Endometrial microvascular endothelial cells (primary cell): ENCODE measurements around the gene CDH2. TPM values are rescaled to one million over a fixed set of nuclear protein-coding genes. Genes with fewer than 3 reads are reported as not detected.

Source experiments
- in situ Hi-C: cut with HindIII; loops from 2 replicates; pipeline ENCODE4 v1.10.0; 2017; ENCODE audit warnings: low sequenced_read_pairs, low pct_unique_long_range_greater_than_20kb; ENCODE audit errors: inconsistent ontology term
- total RNA-seq: library from RNA; depleted of rRNA; stranded (reverse); fragments of >200 nt; gene quantifications from one replicate; pipeline ENCODE4 v1.2.3, GENCODE V29; 2015; ENCODE audit errors: inconsistent ontology term

Gene CDH2
- total RNA-seq, 1 donor from 2014 or later: 77.4 TPM

DNA sequence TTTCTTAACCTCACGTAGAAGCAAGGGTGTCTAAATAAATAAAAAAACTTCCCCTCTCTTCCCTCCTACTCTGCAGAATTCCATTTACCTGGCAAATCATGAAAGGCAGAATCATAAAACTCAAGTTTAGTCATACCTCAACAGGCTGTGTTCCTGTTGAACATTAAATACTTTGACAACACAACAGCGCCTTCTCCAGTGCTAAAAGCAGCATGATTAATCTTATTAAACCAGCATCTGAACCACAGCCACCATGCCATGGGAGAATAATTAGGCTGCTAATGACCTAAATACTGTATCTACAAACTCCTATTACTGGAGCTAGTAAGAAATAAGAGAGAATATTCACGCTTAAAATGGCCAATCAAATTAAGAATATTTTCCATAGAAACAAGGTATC is 68.1 kb downstream of the CDH2 start:
- in situ Hi-C loops: no loop called here

DNA sequence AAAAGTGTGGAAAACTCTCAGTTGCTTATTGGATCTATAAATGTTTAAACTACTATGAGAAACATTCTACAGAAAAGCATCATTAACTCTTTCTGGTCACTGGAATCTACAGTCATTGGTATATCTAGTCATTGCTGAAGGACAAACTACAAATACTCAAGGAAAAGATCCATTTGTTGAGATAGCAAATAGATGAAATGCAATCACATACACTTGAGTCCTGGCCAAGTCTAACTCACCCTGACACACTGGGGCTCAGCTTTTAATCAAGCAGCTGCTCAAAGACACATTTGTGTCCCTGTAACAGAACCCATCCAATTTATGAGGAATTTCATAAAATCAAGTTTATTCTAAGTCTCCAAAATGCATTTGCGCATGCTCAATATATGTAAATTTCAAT is 68.7 kb downstream of the CDH2 start:
- in situ Hi-C loops: no loop called here

DNA sequence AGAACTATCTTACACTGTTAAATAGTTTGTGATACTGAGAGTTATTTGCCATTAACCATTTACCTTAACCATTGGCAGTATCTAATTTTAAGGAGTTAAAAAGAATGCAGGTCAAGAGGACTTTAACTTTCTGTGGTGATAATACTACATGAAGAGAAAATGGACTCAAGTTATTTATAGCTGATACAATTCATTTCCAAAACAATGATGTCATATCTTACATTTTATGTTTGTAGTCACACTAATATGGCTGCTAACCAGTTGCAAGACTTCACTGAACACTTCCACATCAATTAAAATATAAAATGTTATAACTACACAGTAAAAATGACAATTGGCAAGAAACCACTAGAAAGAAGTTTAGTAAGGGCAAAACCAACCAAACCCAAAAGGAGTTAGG is 77.7 kb downstream of the CDH2 start:
- in situ Hi-C loops: no loop called here

DNA sequence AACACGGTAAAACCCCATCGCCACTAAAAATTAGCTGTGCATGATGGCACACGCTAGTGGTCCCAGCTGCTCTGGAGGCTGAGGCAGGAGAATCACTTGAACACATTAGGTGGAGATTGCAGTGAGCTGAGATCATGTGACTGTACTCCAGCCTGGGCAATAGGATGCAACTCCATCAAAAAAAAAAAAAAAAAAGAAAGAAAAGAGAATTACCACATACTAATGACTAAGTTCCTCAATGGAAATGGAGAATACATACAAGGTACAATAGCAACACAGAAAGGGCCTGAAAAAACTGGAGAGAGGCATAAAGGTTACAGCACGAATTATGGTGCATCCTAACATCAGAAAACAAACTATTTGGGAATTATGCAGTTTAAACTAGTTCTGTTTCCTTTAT is 81.3 kb downstream of the CDH2 start:
- in situ Hi-C loops: no loop called here

DNA sequence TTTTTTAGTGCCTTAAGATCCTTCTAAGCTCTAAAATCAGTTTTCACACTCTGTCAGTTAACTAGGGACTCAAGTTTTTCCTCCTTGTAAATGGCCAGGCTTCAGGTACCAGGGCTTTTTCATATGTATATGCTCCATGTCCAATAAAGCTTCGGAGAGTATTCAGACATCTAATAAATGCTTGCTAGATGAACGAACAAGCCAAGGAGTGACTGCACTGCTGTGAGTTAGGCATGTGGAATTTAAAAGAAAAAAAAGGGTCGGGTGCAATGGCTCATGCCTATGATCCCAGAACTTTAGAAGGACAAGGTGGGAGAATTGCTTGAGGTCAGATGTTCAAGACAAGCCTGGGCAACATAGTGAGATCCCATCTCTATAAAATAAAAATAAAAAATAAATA is 81.9 kb downstream of the CDH2 start:
- in situ Hi-C loops: no loop called here

DNA sequence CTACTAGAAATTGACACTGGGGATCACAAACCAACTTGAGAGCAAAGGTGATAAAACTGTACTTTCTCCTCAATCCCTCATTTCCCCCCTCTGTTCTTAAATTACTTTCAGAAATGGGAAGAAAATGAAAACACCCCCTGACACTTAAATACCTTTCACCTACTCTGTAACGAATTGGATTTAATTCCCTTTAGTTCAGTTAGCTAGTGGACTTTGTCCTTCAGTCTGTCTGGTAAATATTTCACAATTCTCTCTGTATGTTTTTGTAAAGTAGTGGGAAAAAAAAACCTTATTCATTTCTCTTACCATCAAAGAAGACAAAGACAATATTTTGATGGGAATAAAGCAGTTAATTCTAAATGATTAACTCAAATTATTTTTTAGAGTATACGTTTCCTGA is 85.7 kb downstream of the CDH2 start:
- in situ Hi-C loops: no loop called here

DNA sequence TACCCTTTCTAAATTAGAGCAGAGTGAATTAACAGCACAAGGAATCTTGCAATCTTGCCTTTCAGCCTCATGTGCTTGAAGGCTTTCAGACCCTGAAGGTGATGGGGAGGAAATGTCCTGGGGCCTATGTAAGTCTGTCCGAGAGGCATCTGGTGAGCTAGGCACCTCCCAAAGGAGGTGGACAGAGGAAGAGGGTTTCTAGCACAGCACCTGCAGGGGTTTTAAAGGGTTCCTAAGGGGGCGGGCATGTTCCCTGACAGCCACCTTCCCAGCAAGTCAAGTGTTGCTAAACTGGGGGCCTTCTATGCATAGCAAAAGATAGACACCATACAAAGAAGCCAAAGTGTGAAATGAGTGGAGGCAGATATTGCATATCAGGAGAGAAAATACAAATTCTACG is 88.5 kb downstream of the CDH2 start:
- in situ Hi-C loops: no loop called here

DNA sequence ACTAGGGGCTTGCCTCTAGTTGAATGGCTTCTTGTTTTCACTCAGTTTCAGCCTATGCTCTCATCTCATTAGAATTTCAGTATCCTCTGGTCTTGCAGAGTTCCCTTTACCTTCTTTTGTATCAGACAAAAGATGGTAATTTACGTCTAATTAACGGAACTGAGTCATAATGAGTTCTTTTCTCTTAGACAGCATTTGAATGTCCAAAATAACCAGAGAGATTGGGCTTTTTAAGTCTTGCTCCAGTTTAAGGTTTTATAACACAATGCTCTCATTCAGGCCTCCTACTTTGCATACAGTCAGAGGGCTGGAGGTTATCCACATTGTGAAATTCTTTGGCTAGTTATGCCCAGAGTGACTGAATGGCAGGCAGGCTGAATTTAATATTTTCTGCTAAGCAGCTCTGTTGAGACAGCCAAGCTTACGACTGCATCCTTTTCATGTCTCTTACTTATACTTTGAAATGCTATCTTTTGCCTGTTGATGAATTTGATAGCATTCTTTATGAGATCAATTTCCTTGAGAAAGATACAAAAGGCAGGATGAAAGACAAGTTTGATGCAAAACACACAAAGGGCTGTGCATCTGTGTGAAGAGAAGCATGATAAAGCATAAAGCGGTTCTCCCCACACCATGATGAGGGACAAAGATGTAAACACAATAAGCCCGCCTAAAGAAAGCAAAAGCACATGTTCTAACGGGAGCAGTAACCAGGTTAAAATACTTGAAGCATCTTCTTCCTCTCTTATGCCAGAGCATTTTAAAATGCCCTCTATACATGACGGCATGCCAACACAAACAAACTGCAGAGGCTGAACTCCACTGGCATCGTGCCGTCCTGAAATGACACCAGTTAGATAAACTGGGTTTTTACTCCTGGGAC is 90.0 kb downstream of the CDH2 start:
- in situ Hi-C loops: no loop called here

DNA sequence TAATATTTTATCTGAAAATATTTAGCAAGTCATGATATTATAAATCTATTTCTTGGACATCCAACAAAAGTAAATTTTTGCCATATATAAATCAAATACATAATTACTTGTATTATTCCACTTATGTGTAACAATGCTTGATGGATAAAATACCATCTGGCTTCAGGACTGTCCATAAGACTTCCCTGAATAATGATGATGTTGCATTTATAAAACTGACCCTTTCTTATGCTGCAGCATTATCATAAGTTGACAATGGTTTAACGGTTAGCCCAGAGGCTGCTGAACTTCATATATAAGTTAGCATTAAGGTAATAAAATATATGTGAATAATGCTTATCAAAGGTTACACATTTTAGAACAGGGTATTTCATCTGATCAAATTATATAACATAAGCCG is 95.4 kb downstream of the CDH2 start:
- in situ Hi-C loops: no loop called here

DNA sequence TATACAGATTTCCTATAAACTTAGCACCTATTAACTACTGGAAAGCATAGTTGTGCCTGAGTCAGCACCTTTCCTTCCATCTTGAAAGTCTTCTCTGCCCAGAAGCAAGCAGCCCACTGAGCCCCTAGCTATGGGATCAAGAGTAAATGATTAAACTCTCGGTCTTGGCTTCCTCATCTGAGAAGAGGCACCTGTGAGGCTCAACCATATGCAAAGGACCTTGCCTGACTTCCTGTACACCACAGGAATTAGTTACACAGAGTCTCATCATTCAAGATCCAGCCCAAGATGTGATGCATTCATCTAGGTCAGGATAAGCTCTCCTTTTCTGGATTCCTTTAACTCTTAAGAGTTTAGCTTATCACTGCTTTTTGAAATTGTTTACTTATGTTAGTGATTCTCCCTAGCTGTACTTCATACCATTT is 96.0 kb downstream of the CDH2 start:
- in situ Hi-C loops: no loop called here

DNA sequence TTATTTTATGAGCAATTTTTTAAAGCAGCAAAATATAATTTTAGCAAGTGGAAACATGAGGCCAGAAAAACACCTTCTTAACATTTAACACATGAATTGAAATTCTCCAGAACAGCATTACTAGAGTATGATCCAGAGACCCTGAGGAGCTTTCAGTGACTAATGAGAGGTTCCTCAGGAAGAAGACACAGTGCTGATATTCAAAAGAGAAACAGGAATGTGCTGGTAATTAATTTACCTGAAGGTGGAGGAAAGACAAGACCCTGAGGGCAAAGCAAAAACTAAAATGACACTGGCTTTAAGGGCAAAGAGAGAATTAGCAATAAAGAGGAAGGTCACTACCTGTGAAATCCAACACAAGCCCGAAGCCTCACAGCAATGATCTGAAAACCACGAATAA is 97.0 kb downstream of the CDH2 start:
- in situ Hi-C loops: no loop called here

DNA sequence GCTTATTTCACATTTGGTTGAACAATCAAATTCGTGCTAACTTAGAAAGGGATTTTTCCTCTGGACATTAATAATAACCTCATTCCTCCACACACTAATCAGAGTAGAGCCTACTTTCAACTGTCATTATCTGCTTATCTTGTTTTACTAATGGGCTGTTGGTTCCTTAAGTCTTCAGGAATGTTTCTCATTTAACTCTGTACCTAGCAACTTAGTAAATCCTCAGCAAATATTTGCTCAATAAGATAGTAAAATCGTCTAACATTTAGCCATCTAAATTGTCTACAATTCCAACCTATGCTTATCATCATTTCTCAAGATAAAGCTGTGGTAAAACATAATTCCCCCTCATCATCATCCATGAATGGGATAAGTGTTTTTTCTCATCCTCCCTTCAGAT is 98.1 kb downstream of the CDH2 start:
- in situ Hi-C loops: no loop called here

DNA sequence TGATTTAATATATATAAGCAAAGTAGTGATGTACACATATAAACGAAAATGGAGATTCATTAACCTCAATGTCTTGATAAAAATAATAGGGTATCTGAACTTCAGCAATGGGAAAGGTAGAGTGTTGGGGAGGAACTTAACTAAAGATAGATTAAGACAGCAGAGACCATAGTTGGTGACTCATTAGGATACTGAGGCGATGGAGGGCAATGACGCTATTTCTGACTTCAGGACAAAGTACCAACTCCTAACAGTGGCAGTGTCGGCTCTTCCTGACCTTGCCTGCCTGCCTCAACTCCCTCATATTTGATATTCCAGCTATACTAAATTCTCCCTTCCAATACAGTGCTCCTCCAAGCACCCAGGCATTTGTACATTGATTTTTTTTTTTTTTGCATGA is 98.6 kb downstream of the CDH2 start:
- in situ Hi-C loops: no loop called here

DNA sequence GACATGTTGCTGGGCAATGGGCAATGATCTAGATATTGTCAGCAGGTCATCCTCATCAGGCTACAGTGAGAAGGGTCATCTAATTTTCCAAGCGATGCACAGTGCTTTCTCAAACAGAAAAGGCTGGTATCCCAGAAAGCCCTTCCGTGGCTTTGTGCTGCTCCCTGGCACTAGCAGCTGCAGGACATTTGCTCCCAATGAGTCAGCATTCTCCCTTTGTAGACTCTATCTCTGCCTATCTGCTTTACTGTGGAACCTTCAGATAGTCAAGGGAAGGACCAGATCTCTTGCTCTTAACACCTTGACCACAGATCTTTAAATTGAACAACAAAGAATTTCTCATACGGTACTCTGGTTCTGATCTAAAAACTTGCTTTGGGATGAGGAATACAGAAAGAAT is 101.4 kb downstream of the CDH2 start:
- in situ Hi-C loops: no loop called here

DNA sequence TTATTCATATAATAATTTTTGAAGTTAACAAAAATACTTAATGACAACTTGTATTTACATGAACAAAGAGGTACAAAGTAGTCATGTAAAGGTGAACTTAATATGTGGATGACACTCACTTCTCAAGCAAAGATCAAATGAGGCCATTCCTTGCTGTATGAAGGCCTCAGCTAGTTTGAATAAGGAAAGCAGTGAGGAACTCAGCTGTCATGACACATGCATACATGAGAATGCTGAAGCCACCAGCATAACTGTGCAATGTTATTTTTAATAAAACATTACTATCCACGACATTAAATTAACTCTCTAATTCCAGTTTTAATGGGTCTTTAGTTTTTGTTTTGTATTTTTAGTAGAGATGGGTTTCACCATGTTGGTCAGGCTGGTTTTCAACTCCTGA is 102.9 kb downstream of the CDH2 start:
- in situ Hi-C loops: no loop called here

DNA sequence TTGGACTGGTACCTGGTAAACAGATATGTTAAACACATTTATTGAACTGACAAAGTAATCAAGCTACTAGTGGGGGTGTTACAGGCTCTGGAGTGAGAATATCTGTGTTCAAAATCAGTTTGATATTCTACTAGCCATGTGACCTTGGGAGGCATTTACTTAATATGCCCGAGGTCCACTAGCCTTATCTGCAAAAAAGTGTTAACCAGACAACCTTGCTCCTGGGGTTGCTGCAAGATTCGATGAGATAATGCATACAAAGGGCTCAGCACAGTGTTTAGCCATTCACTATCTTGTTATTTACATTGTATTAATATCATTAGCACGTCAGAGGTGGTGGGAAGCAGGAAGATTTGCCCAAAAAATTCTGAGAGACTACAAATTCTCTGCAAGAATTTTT is 103.3 kb downstream of the CDH2 start:
- in situ Hi-C loops: no loop called here

DNA sequence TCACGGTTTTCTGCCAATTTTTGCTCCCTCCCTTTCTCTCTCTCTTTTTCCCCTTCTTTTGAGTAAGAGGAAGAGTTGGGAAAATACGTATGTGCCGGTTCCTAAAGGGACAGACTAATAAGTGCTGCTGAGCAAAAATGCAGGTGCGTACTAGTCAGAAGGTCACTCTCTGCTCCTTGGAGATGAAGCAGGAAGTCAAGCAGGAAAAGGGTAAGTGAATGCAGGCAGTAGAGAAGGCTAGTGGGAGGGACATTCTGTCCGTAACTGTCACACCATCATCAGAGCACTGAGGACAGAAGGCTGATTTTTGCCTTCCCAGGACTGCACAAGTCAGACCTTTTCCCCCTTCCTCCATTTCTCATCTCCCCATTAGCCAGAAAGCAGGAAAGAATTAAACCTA is 105.7 kb downstream of the CDH2 start:
- in situ Hi-C loops: no loop called here

DNA sequence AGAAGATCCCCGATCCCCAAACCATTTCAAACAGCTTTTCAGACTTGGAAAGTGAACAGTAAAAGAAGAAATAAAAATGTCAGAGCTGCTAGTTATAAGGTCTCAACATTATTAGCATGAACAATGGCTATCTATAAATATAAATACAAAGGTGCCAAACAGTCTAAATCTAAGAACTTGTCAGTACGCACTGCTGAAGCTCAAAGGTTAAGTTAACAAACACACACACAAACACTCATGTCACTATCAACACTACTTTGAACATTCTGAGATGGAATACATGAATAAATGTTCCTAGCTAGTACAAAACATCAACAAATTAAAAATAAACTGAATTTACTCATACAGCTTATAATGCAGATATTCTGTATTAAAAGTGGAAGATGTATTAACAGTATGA is 108.7 kb downstream of the CDH2 start:
- in situ Hi-C loops: no loop called here

DNA sequence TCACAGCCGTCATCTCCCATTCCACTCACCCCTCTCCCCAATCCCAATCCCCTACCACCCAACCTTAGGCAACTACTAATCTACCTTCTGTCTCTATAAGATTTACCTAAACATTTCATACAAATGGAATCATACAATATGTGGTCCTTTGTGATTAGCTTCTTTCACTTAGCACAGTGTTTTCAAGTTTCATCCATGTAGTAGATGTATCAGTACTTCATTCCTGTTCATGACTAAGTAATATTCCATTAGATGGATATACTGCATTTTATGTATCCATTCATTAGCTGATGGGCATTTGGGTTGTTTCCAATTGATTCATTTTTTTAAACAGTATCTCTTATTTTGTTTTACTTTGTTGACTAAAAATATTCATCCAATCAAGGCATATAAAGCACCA is 109.6 kb downstream of the CDH2 start:
- in situ Hi-C loops: no loop called here

DNA sequence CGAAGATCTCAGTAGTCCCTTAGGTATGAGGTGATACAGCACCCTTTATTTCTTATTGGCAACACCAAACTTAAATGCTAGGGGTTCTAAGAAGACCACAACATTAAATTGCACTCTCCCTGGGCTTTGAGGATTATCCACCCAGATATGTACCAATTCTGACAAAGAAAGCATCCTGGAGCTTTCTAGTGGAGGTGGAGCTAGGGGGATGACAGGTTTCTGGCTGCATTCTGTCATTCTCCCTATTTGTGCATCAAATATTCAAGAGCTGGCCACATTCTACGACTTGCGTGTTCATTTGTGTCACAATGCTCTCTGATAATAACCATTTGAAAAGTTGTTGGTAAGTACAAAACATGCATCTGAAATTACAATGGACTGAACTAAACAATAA is 111.1 kb downstream of the CDH2 start:
- in situ Hi-C loops: no loop called here
